Spinal cord (tissue), 10 donors: ENCODE data around the gene RTP1. TPM values are rescaled to one million over a fixed set of nuclear protein-coding genes. Genes with fewer than 3 reads are reported as not detected.
A peak's percentile ranks its signal among the peaks of the same experiment; 100 is the strongest.
"Not testable (repeated sequence)": the region's sequence is repeated elsewhere in the genome, so short reads cannot be mapped to it uniquely, and the experiment has no call there.

Experiments
- DNase-seq, 6 donors: peaks; one replicate each; pipeline versions ENCODE4 v3.0.0 to v3.0.0-alpha.2; 2013 to 2015; ENCODE audit warnings: low spot score in 6 of 6, low read depth in 4 of 6
- H3K27ac ChIP-seq: one replicate; pipeline ENCODE4 v1.5.1; 2013; ENCODE audit warnings: low read depth, low read length, control low read depth
- H3K27me3 ChIP-seq: one replicate; pipeline ENCODE4 v1.6.1; 2013; ENCODE audit warnings: low read length; ENCODE audit not compliant: control insufficient read depth, insufficient read depth
- H3K36me3 ChIP-seq: one replicate; pipeline ENCODE4 v1.6.1; 2013; ENCODE audit warnings: low read length; ENCODE audit not compliant: control insufficient read depth, insufficient read depth
- H3K4me1 ChIP-seq: one replicate; pipeline ENCODE4 v1.6.1; 2013; ENCODE audit warnings: low read length; ENCODE audit not compliant: control insufficient read depth, insufficient read depth
- H3K4me3 ChIP-seq: one replicate; pipeline ENCODE4 v1.5.1; 2013; ENCODE audit warnings: low read depth, low read length, control low read depth
- H3K9me3 ChIP-seq: one replicate; pipeline ENCODE4 v1.6.1; 2013; ENCODE audit warnings: low read length; ENCODE audit not compliant: control insufficient read depth, insufficient read depth
- WGBS: methylation state at CpG from one replicate; pipeline ENCODE4 v1.1.5; 2013; ENCODE audit warnings: missing lambda C conversion rate; ENCODE audit not compliant: insufficient coverage; 5-methylcytosine and 5-hydroxymethylcytosine counted together
- long read RNA-seq, 4 donors: transcript quantifications; one replicate each; lab custom pipeline, GENCODE V29; 2026
- polyA plus RNA-seq, 2 donors: library from polyadenylated mRNA; unstranded; fragments of 120-200 nt; gene quantifications; one replicate each; pipeline ENCODE4 v1.2.1, GENCODE V29; 2013; ENCODE audit not compliant: insufficient read length in 2 of 2
- total RNA-seq, 2 donors: library from RNA; depleted of rRNA in 1 of 2; stranded (reverse); fragments of 120-200 nt in 1 of 2; fragments of >200 nt in 1 of 2; gene quantifications; one replicate each; pipeline versions ENCODE4 v1.2.3 to v1.2.4, GENCODE V29; 2013 to 2014
- donor health status: healthy.

The RTP1 gene
- total RNA-seq = under 1 TPM; 0.40 to 0.61 TPM
- 1 to 10 TPM; 1.1 to 1.5 TPM for polyA plus RNA-seq
- long read RNA-seq, donor 1, partial matches to known transcripts = 0 of 3 reads
- long read RNA-seq, donor 1, other reads (novel, unspliced or antisense) = 0 of 3 reads
- long read RNA-seq, donor 2, partial matches to known transcripts = 0 of 1 reads
- long read RNA-seq, donor 2, other reads (novel, unspliced or antisense) = 0 of 1 reads
- long read RNA-seq, donor 3 = 0 reads
- long read RNA-seq, donor 4 = 0 reads

DNA sequence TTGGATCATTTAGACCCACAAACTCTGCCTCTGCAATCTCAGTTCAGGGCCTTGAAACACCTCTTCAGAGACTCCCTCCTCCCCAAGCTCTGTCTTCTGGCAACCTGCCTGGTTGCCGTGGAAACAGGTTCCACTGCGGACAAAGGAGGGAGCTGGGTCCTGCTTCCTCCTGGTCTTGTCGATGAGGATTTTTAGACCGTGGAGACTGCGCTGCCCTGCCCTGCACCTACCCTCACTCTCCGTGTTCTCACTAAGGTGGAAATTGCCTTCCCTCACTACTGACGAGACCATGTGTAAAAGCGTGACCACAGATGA lies at the start of gene RTP1:
Gene RTP1 (plus strand): TSS at position 152 of the 315 bp plus-strand sequence. CDS start 30 bp downstream, at position 182.
- DNase-seq = peak; percentile 57 to 95 (median 70)
- 17% methylated on average over 3 of the region's 8 CpGs for WGBS
- no peak within 1 kb of the TSS for H3K4me3 ChIP-seq

DNA sequence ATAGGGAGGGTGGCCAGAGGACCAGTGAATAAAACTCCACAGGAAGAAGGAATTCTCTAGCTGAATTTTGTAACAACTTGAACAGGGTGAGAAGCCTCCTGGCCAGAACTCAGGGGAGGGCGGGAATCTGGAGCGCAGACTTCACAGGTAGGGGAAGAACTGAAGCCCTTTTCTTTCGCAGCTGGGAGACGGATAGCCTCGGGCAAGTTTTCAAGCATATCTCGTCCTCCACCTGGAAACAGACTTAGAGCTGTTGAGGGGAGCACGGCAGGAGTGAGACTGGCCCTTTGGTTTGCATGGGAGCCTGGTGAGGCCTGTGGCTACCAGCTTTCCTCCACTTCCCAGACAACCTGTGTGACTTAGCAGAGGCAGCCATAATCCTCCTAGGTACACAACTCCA lies 47.1 kb upstream of the RTP1 start:
- no peaks in the 10 kb centered on the region for H3K36me3 ChIP-seq
- H3K4me3 ChIP-seq = no peak overlapping the region
- H3K4me1 ChIP-seq = no peaks in the 10 kb centered on the region
- WGBS = 97% methylated on average over 7 of the region's 7 CpGs
- no peaks in the 10 kb centered on the region for H3K27me3 ChIP-seq
- H3K9me3 ChIP-seq = no peaks in the 10 kb centered on the region
- DNase-seq = no peak
- no peak overlapping the region for H3K27ac ChIP-seq

More for the DNA sequence above, at the start of gene RTP1:
- H3K36me3 ChIP-seq = no peaks in the 10 kb centered on the region
- H3K27me3 ChIP-seq = no peaks in the 10 kb centered on the region
- peaks cover 9% of the 10 kb centered on the region for H3K4me1 ChIP-seq
- H3K27ac ChIP-seq = no peak within 1 kb of the TSS
- no peaks in the 10 kb centered on the region for H3K9me3 ChIP-seq

DNA sequence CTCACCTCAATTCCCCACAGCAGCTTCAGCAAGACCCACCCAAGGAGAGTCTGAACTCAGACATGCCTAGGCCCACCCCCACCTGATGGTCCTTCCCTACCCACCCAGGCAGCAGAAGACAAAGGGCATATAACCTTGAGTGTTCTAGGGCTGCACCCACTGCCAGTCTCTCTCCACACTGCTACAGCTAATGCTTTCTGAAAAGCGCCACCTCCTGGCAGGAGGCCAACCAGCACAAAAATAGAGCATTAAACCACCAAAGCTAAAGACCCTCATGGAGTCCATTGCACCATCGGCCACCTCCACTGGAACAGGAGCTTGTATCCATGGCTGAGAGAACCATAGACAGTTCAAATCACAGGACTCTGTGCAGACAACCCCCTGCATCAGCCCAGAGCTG lies 46.7 kb upstream of the RTP1 start:
- no peaks in the 10 kb centered on the region for H3K36me3 ChIP-seq
- DNase-seq = no peak
- H3K4me1 ChIP-seq = no peaks in the 10 kb centered on the region
- H3K9me3 ChIP-seq = no peaks in the 10 kb centered on the region
- no peak overlapping the region for H3K27ac ChIP-seq
- 79% methylated on average over 2 of the region's 2 CpGs for WGBS
- H3K4me3 ChIP-seq = no peak overlapping the region
- H3K27me3 ChIP-seq = no peaks in the 10 kb centered on the region

DNA sequence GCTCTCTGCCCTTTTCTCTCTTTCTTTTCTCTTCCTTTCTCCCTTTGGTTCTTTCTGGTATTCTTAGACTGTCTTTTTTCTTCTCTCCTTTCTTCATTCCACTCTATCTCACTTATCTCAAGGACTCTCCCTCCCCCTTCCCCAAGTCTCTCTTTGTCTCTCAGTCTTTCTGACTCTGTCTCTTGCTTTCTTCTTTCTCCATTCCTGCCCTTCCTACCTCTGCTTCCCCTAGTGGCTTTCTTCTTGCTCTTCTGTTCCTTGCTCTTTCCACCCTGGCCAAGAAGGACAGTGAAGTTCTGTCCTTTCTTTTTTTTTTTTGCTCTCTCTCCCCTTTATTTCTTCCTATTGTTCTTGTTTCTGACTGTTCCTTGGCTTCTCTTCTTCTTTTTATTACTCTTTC lies 35.7 kb upstream of the RTP1 start:
- H3K4me3 ChIP-seq = no peak overlapping the region
- no peaks in the 10 kb centered on the region for H3K27me3 ChIP-seq
- H3K9me3 ChIP-seq = no peaks in the 10 kb centered on the region

DNA sequence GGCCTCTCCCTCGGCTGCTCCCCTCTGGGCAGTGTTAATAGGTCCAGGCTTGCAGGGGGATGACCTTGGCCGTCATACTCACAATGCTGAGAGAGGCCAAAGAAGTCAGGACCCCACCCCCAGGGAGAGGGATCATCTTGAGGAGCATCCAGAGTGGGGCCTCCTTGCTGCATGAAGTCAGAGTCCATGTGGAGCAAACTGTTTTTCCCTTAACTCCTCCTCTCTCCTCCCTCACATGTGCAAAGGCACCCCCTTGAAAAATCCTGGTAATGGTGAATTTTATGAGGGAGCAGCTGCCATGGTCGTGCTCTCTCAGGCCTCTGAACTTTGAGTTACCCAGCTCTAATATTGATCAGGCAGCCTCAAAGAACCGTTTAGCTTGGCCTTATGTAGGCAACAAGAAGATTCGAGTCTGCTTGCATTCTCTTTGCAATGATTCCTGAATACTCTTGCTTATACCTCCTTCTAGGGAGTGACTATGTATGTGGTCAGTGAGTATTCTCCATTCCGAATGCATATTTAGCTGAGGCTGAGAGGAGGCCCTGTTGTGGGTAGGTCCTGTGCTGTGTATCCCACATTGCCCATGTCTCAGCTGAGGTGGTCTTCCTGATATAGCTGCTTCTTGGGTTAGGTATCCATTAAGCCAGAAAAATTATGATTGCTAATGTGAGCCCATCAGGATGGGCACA lies 34.9 kb upstream of the RTP1 start:
- WGBS = 50% methylated on average over 3 of the region's 6 CpGs
- no peak overlapping the region for H3K27ac ChIP-seq
- H3K36me3 ChIP-seq = no peaks in the 10 kb centered on the region
- no peaks in the 10 kb centered on the region for H3K4me1 ChIP-seq
- no peak for DNase-seq
- H3K9me3 ChIP-seq = no peaks in the 10 kb centered on the region
- no peaks in the 10 kb centered on the region for H3K27me3 ChIP-seq
- H3K4me3 ChIP-seq = no peak overlapping the region

More for the DNA sequence above, 35.7 kb upstream of the RTP1 start:
- Histone ChIP-seq H3K4me1 (no peaks in the 10 kb centered on the region), H3K36me3 (no peaks in the 10 kb centered on the region), H3K27ac (no peak overlapping the region)
- DNase-seq = no peak

GRCh38 chr3:187165144-187165543 lies 32.1 kb upstream of the RTP1 start:
- Histone ChIP-seq H3K4me3 (no peak overlapping the region), H3K27me3 (no peaks in the 10 kb centered on the region), H3K27ac (no peak overlapping the region), H3K4me1 (no peaks in the 10 kb centered on the region), H3K9me3 (no peaks in the 10 kb centered on the region), H3K36me3 (no peaks in the 10 kb centered on the region)
- peak; percentile 35 to 93 (median 66) for DNase-seq
- 0% methylated on average over 2 of the region's 3 CpGs for WGBS

DNA sequence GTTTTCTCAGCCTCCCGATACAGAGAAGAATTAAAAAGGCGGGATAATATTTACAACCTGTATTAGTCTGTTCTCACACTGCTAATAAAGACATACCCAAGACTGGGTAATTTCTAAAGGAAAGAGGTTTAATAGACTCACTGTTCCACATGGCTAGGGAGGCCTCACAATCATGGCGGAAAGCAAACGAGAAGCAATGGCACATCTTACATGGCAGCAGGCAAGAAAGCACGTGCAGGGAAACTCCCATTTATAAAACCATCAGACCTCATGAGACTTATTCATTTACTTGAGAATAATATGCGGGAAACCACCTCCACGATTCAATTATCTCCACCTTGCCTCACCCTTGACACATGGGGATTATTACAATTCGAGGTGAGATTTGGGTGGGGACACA lies 30.5 kb upstream of the RTP1 start:
- Histone ChIP-seq H3K4me1 (no peaks in the 10 kb centered on the region), H3K4me3 (no peak overlapping the region), H3K9me3 (no peaks in the 10 kb centered on the region), H3K27me3 (no peaks in the 10 kb centered on the region), H3K36me3 (no peaks in the 10 kb centered on the region), H3K27ac (no peak overlapping the region)
- 92% methylated on average over 3 of the region's 8 CpGs for WGBS
- no peak for DNase-seq

- H3K4me1 ChIP-seq = no peaks in the 10 kb centered on the region
- no peaks in the 10 kb centered on the region for H3K36me3 ChIP-seq
- peak in 2 of 6 donors; percentile 12 to 68 for DNase-seq
- WGBS = no CpG with 5 or more reads among the region's 5 CpGs
- H3K27me3 ChIP-seq = no peaks in the 10 kb centered on the region
- no peaks in the 10 kb centered on the region for H3K9me3 ChIP-seq
- no peak overlapping the region for H3K4me3 ChIP-seq
- no peak overlapping the region for H3K27ac ChIP-seq
These were observed 29.5 kb upstream of the RTP1 start for GRCh38 chr3:187167777-187168176.

GRCh38 chr3:187169231-187169960 lies 27.9 kb upstream of the RTP1 start:
- Histone ChIP-seq H3K36me3 (no peaks in the 10 kb centered on the region), H3K27ac (no peak overlapping the region), H3K27me3 (no peaks in the 10 kb centered on the region), H3K4me1 (no peaks in the 10 kb centered on the region), H3K4me3 (no peak overlapping the region), H3K9me3 (no peaks in the 10 kb centered on the region)
- DNase-seq = no peak
- no CpG with 5 or more reads among the region's 2 CpGs for WGBS

- not testable (repeated sequence) for H3K27me3 ChIP-seq, H3K9me3 ChIP-seq, H3K4me1 ChIP-seq, H3K36me3 ChIP-seq, H3K4me3 ChIP-seq, DNase-seq, H3K27ac ChIP-seq
- WGBS = no CpG with 5 or more reads among the region's 5 CpGs
These were observed 26.4 kb upstream of the RTP1 start for GRCh38 chr3:187170911-187171310.
